Activated naive CD4-positive, alpha-beta T cell treated with anti-CD3 and anti-CD28 coated beads, Interleukin-2, amount 50 U/mL, for 24 hours (primary cell): Measurements from ENCODE around the gene THPO.

ENCODE experiments used
- H3K27ac Mint-ChIP-seq: one replicate; pipeline ENCODE4 v1.8.0; 2021; ENCODE audit warnings: mild to moderate bottlenecking, mixed read lengths
- H3K27me3 Mint-ChIP-seq: one replicate; pipeline ENCODE4 v1.8.0; 2021; ENCODE audit warnings: mixed read lengths
- H3K36me3 Mint-ChIP-seq: one replicate; pipeline ENCODE4 v1.8.0; 2021; ENCODE audit warnings: mixed read lengths
- H3K4me1 Mint-ChIP-seq: one replicate; pipeline ENCODE4 v1.8.0; 2021; ENCODE audit warnings: mixed read lengths
- H3K4me3 Mint-ChIP-seq: one replicate; pipeline ENCODE4 v1.8.0; 2021; ENCODE audit warnings: mild to moderate bottlenecking, mixed read lengths
- H3K9me3 Mint-ChIP-seq: one replicate; pipeline ENCODE4 v1.8.0; 2021; ENCODE audit warnings: mixed read lengths

Gene THPO

DNA sequence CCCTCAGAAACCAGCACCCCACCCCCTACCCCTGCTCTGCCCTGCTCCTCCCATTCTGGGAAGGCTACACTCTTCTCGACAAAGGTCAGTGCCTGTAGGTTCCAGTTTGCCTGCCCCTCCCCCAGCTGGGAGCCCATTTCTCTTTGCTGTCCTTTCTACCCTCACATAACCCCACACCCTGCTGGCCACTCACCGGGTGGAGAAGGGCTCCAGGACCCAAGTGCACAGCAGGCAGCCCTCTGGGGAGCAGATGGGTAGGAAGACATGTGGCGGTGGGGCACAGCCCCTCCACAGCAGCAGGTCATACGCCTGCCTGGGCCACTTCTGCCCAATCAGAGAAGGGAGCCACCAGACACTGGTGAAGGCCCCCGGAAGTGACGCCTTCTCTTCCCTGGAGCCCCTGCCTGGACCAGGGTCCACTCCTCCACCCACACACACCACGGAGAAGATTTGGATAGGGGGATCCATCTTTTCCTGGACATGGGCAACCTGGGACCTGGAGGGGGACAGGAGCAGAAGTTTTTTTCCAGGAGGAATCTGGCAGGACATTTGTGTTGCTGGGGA lies at the start of gene THPO:
Gene THPO, minus strand, starts transcription at position 326 of the 564 bp plus-strand sequence. CDS start 1,948 bp downstream, outside the sequence.
- Mint-ChIP-seq H3K4me3 (peak within 1 kb of the TSS; percentile 82), H3K36me3 (no peaks in the 10 kb centered on the region), H3K27me3 (peaks cover 22% of the 10 kb centered on the region), H3K4me1 (peaks cover 9% of the 10 kb centered on the region), H3K9me3 (no peaks in the 10 kb centered on the region), H3K27ac (peak within 1 kb of the TSS; percentile 4)

DNA sequence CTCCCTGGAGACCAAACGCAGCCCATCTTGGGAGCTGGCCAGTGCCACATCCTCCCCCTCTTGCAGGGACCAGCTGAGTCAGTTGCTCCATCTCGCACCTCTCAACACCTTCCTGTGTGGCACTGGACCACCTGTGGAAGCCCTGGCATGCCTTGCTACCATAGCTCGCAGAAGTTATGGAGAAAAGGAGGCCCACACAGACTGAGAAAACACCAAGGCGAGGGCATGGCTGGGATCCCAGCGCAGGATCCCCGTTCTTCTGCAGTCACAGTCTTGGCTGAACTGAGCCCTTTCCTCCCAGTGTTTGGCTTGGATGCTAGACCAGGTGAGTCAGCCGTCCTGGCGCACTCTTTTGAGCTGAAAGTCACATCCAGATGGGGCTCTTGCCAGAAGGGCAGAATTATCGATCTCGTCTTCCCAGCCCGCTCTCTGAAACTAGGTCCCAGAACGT lies 48.7 kb upstream of the THPO start:
- Mint-ChIP-seq H3K27ac (no peak overlapping the region), H3K4me3 (no peak overlapping the region), H3K27me3 (peaks cover 3% of the 10 kb centered on the region), H3K4me1 (no peaks in the 10 kb centered on the region), H3K36me3 (no peaks in the 10 kb centered on the region), H3K9me3 (no peaks in the 10 kb centered on the region)

DNA sequence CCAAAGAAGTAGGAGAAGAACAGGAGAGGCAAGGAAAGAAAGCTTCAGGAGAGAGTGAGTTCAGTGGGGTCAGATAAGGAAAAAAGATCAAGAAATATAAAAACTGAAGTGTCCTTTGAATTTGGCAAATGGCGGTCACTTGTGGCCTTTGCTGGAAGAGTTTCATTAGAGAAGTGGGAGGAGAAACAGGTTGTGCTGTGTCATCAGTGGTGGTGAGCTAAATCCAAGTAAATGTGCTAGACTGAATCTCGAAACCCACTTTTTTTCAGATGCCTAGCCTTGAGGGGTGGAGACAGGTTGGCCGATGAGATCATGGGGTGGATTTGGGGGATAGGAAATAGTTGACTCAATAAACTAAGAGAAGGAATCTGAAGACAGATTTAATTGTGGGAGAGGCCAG lies 45.6 kb upstream of the THPO start:
- Mint-ChIP-seq H3K4me3 (no peak overlapping the region), H3K36me3 (no peaks in the 10 kb centered on the region), H3K27ac (no peak overlapping the region)

DNA sequence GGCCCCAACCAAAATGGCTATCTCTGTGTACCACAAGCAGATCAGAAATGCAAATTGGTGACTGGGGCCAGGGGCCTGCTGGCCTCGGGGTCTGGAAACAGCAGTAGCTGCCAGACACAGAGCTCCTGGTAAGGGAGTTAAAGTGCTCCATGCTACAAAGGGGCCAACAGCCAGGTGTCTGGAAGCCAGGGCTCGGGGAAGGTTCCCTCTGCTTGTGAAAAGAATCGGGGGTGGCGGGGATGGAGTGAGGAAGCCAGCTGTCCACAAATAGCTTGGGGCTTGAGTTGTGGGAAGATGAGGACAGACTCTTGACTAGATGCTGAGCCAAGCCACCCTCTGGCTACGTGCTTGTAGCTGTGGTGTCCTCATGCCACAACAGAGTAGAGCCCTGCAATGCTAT lies 41.2 kb upstream of the THPO start:
- H3K27me3 Mint-ChIP-seq = no peaks in the 10 kb centered on the region
- H3K27ac Mint-ChIP-seq = no peak overlapping the region
- H3K4me1 Mint-ChIP-seq = no peaks in the 10 kb centered on the region
- H3K36me3 Mint-ChIP-seq = no peaks in the 10 kb centered on the region
- no peaks in the 10 kb centered on the region for H3K9me3 Mint-ChIP-seq
- H3K4me3 Mint-ChIP-seq = no peak overlapping the region

More for the DNA sequence above, 45.6 kb upstream of the THPO start:
- Mint-ChIP-seq H3K4me1 (no peaks in the 10 kb centered on the region), H3K9me3 (no peaks in the 10 kb centered on the region), H3K27me3 (peaks cover 3% of the 10 kb centered on the region)

DNA sequence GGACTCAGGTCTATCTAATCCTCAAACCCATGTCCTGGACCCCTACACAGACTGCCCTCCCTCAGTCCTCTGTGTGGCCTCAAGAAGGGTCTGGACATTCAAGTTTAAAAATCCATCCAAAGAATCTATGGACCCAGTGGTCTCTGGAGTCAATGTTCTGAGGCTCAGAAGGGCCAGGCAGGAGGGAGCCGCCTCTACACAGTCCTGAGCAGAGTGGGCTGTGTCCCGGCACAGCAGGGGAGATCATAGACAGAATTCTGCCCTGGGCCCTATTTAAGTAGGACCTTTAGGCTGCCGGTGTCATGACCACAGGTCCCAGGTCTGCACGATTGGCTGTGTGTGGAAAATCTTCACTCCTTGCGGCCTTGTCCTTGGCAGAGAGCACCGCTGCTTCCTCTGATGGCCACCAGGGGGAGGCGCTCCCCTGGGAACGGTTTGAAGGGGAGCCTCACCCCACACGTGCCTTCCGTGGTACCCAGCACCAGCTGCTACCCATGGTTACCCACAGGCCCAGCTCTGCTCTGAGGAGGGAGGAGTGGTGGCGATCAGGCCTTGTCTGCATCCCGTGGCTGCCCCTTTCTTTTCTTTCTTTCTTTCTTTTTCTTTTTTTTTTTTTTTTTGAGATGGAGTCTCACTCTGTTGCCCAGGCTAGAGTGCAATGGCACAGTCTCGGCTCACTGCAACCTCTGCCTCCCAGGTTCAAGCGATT lies 39.8 kb upstream of the THPO start:
- Mint-ChIP-seq H3K4me3 (no peak overlapping the region), H3K27ac (no peak overlapping the region), H3K4me1 (no peaks in the 10 kb centered on the region), H3K27me3 (no peaks in the 10 kb centered on the region), H3K9me3 (no peaks in the 10 kb centered on the region), H3K36me3 (no peaks in the 10 kb centered on the region)

DNA sequence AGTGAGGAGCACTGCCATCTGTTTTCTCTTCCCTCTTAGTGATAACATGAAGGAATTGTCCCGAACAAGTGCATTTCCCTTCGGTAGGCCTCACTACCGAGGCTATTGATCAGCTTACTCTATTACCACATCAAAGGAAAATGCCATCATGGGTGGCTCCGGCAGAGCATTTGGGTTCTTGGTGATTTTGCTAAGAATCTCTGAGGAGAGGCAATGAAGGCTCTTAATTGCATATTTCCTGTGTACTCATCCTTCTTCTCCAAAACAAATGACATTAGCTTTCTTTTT lies 37.1 kb upstream of the THPO start:
- Mint-ChIP-seq H3K36me3 (no peaks in the 10 kb centered on the region), H3K4me3 (no peak overlapping the region), H3K4me1 (no peaks in the 10 kb centered on the region), H3K9me3 (no peaks in the 10 kb centered on the region), H3K27me3 (no peaks in the 10 kb centered on the region), H3K27ac (no peak overlapping the region)

DNA sequence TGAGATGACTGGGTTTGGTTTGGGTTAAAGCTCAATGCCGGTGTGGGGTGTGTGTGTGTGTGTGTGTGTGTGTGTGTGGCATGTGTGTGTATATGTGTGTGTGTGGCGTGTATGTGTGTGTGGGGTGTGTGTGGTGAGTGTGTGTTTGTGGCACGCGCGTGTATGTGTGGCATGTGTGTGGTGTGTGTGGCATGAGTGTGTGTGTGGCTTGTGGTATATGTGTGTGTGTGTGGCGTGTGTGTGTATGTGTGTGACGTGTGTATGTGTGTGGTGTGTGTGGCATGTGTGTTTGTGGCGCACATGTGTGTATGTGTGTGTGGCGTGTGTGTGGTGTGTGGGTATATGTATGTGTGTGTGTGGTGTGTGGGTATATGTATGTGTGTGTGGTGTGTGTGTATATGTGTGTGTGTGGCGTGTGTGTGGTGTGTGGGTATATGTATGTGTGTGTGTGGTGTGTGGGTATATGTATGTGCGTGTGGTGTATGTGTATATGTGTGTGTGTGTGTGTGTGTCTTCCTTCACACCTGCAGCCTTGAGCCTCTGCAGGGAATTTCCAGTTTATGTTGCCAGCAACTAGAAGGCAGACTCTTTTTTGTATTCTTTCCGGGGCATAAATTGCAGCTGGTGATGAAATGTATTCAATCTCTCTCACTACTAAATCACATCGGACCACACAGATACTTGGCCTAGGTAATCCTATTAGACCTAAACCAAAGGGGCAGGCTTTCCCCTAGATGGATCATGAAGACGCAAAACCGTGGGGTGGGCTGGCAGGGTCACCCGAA lies 36.6 kb upstream of the THPO start:
- Mint-ChIP-seq H3K36me3 (no peaks in the 10 kb centered on the region), H3K4me1 (no peaks in the 10 kb centered on the region), H3K27ac (no peak overlapping the region), H3K4me3 (no peak overlapping the region), H3K9me3 (no peaks in the 10 kb centered on the region), H3K27me3 (no peaks in the 10 kb centered on the region)

DNA sequence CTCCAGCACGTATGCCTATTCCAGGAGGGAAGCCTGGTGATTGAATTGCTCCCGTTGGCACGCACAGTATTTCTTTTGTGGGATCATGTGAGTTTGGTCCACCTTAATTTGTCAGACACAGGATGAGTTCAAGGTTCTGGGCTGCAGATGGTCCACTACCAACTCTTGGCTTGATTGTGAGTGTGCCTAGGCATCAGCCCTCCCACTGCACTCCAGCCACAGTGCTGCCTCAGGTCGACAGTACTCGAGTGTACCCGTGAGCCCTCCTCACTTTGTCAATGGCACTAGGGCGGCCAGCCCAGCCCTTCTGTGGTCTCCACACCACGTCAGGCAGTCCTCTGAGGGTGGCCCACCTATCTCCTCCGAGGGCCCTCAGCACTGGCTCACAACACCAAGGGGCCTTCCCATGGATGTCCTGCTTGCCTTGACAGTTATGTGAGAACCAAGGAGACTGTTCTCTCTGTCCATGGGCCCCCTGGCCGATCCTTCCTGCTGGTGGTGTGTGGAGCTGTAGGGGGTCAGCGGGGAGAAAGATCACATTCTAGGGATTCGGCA lies 32.0 kb upstream of the THPO start:
- no peaks in the 10 kb centered on the region for H3K9me3 Mint-ChIP-seq
- H3K4me3 Mint-ChIP-seq = no peak overlapping the region
- no peaks in the 10 kb centered on the region for H3K36me3 Mint-ChIP-seq
- H3K27ac Mint-ChIP-seq = no peak overlapping the region
- no peaks in the 10 kb centered on the region for H3K4me1 Mint-ChIP-seq
- H3K27me3 Mint-ChIP-seq = no peaks in the 10 kb centered on the region

DNA sequence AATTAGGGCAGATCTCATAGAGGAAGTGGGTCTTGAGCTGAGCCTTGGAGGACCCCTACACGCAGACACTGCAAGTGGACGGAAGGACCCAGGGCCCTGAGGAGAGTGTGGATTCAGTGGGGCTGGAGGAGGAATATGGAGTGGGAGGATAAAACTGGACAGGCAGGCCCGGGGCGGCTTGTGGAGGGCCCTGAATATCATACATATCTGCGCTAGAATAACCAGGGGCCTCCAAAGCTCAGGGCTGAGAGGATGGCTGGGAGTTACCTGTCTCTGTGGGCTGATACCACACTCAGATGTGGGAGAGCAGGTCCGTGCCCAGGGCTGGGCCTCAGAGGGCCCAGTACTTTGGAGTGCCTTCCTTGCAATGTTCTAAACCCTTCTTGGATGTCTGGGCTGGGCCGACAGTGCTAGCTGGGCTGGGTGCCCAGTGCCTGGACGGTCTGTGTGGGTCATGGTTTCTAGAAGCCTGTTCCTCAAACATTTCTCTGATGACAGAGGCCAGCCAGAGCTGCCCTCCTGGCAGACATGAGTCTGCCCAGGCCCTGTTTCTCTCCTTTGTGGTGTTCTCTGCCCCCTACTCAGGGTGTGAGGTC lies 31.4 kb upstream of the THPO start:
- Mint-ChIP-seq H3K27me3 (no peaks in the 10 kb centered on the region), H3K4me1 (no peaks in the 10 kb centered on the region), H3K27ac (no peak overlapping the region), H3K36me3 (no peaks in the 10 kb centered on the region), H3K4me3 (no peak overlapping the region), H3K9me3 (no peaks in the 10 kb centered on the region)

DNA sequence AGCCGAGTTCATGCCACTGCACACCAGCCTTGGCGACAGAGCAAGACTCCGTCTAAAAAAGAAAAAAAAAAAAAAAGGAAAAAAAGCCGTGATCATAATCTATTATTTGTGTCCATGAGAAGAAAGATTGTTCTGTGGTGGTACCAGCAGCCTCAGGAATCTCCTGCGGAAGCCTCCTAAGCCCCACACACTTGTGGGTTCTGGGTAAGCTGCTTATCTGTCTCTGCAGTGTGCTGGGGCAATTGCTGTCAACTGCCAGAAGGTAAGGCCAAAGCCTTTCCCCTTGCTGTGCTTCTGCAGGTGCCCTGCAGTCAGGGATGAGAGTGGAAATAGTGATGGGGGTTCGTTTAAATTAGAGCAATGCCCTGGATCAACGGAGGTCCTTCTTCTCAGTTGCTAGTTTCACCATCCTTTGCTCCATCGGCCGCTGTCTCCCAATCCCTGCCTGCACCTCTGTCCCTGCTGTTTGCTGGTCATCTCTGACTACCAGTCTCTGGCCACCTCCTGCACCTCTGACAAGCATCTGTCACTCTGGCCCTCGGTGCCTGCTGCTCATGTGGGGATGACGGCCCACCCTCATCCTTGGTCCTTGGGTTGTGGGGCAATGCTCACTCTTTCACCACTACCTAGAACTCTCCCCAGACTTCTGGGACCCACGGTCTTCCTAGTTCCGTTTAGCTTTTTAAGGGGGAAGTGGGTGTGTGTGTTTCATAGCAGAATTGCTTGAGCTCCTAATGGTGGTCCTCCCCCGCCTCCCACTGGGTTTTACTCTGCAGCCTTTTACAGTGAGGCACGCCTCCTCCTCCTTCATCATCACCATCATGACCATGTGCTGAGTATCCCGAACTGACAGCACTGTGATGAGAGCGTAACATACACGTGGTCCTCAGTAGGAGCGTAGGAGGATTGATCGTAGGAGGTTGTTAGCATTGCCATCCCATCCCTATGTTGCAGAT lies 27.3 kb upstream of the THPO start:
- Mint-ChIP-seq H3K4me1 (no peaks in the 10 kb centered on the region), H3K27me3 (peaks cover 6% of the 10 kb centered on the region), H3K27ac (no peak overlapping the region), H3K4me3 (no peak overlapping the region), H3K36me3 (no peaks in the 10 kb centered on the region), H3K9me3 (no peaks in the 10 kb centered on the region)

DNA sequence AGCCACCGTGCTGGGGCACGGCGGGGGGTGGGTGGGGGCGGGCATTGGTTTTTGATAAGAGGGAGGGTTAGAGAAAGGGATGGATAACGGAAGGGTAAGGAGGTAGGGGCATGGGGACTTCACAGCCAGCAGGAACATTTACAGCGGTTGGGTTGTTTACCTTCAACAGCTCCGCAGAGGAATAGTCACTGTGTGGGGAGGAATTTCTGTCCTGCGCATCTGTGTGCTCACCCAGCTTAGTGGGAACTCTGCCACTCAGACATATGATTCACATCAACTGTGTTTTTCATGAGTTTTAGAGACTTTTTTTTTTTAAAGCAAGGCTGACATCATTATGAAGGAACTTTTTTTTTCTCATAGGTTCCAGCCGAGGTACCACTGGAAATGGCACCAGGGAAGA lies 21.4 kb upstream of the THPO start:
- no peak overlapping the region for H3K4me3 Mint-ChIP-seq

DNA sequence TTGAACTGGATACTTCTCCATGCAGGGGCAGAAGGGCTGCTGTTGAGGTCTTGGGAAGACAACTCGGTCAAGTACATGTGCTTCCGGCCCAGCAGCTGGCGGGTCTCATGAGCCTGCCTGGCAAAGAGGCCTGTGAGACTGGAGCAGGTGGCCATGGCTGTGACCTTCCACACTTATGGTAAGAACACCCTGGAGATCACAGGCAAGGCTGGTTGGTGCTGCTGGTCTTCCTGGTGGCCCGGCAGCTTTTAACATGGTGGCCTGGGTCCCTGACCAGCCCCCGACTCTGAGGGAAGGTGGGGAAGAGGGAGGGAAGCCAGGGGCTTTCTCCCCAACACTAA lies 17.3 kb upstream of the THPO start:
- H3K27ac Mint-ChIP-seq = no peak overlapping the region
- H3K4me1 Mint-ChIP-seq = no peaks in the 10 kb centered on the region
- no peaks in the 10 kb centered on the region for H3K36me3 Mint-ChIP-seq
- H3K9me3 Mint-ChIP-seq = no peaks in the 10 kb centered on the region
- peaks cover 5% of the 10 kb centered on the region for H3K27me3 Mint-ChIP-seq
- no peak overlapping the region for H3K4me3 Mint-ChIP-seq

More for the DNA sequence above, 21.4 kb upstream of the THPO start:
- Mint-ChIP-seq H3K36me3 (no peaks in the 10 kb centered on the region), H3K4me1 (no peaks in the 10 kb centered on the region), H3K9me3 (no peaks in the 10 kb centered on the region), H3K27me3 (peaks cover 11% of the 10 kb centered on the region), H3K27ac (no peak overlapping the region)

DNA sequence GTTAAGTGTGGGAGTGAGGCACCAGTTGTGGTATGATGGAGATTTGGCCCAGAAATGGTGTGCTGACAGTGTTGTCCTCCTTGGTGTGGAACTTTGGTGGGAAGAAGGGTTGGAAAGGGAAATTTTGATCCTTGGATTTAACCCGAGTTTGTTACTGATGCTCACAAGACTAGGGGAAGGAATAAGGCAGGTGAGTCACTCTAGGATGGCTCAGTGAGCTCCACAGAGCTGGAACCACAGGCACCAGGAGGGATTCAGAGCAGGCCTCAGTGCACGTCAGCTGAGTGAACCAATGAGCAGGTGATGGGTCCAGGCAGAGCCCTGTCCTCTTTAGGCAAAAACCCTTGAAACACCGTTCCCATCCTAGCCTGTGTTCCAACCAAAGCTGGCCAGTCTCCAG lies 13.3 kb upstream of the THPO start:
- Mint-ChIP-seq H3K9me3 (no peaks in the 10 kb centered on the region), H3K4me3 (no peak overlapping the region), H3K27me3 (no peaks in the 10 kb centered on the region), H3K4me1 (no peaks in the 10 kb centered on the region), H3K36me3 (no peaks in the 10 kb centered on the region), H3K27ac (no peak overlapping the region)

DNA sequence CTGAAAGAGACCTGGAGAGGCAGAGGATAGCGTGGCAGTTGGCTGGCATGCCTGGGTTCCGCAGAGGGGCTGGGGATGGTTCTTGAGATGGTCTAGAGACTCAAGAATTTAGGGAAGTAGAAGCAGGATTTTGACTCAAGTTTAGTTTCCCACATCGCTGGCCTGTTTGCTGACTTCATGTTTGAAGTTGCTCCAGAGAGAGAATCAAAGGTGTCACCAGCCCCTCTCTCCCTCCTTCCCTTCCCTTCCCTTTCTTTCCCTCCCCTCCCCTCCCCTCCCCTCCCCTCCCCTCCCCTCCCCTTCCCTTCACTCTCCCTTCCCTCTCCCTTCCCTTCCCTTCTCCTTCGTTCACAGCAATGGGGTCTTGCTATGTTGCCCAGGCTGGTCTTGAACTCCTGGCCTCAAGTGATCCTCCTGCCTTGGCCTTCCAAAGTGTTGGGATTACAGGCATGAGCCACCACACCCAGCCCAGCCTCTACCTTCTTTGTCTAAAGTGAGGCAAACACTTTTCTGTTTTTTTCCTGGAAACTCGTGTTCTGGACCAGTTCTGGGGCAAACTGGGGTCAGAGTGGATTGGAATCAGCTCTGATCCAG lies 12.0 kb upstream of the THPO start:
- no peaks in the 10 kb centered on the region for H3K4me1 Mint-ChIP-seq
- H3K36me3 Mint-ChIP-seq = no peaks in the 10 kb centered on the region
- H3K27ac Mint-ChIP-seq = no peak overlapping the region
- no peaks in the 10 kb centered on the region for H3K9me3 Mint-ChIP-seq
- H3K4me3 Mint-ChIP-seq = no peak overlapping the region
- peaks cover 2% of the 10 kb centered on the region for H3K27me3 Mint-ChIP-seq

DNA sequence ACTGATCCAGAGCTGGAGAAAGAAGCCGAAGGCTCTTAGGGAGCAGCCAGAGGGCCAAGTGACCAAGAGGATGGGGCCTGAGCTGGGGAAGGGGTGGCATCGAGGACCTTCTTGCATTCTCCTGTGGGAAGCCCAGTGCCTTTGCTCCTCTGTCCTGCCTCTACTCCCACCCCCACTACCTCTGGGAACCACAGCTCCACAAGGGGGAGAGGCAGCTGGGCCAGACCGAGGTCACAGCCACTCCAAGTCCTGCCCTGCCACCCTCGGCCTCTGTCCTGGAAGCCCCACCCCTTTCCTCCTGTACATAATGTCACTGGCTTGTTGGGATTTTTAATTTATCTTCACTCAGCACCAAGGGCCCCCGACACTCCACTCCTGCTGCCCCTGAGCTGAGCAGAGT lies 11.4 kb upstream of the THPO start:
- no peaks in the 10 kb centered on the region for H3K4me1 Mint-ChIP-seq
- no peak overlapping the region for H3K27ac Mint-ChIP-seq

More for the DNA sequence above, 11.4 kb upstream of the THPO start:
- Mint-ChIP-seq H3K27me3 (peaks cover 4% of the 10 kb centered on the region), H3K36me3 (no peaks in the 10 kb centered on the region), H3K9me3 (no peaks in the 10 kb centered on the region), H3K4me3 (no peak overlapping the region)
